K562 (cell line): ENCODE data around the gene DNAL4. TPM values are rescaled to one million over a fixed set of nuclear protein-coding genes. Genes with fewer than 3 reads are reported as not detected.

Source experiments
- ATAC-seq: fragments of 200-7000 bp; cut with Tn5 transposase; 3 replicates; pipeline ENCODE4 v1.9.1; 2020; ENCODE audit warnings: moderate library complexity
- BruUV-seq: library from RNA; stranded (reverse); fragments of 400-500 nt; replicated peaks from 2 replicates; lab custom pipeline; 2021; lab: Mats Ljungman, UMichigan
- CTCF ChIA-PET: fragments of 300-600 bp; formaldehyde crosslinking; extraction: SDS; loops from one replicate; lab custom pipeline; 2021; ENCODE audit warnings: low intra/inter-chr PET ratio; lab: Yijun Ruan, JAX
- POLR2A ChIA-PET: fragments of 300-600, 350-650 bp; sonication (Branson Sonifier 250); formaldehyde crosslinking; extraction: SDS; loops from one replicate; lab custom pipeline; 2021; ENCODE audit warnings: antibody characterized with exemption, inconsistent platforms; lab: Yijun Ruan, JAX
- DNase-seq, 4 experiments: peaks; one replicate each; pipeline versions ENCODE4 v3.0.0 to v3.0.0-alpha.2; 2011 to 2018; ENCODE audit warnings: low spot score in 3 of 4, mixed read lengths in 3 of 4; ENCODE audit errors: extremely low read depth in 1 of 4
- FAIRE-seq: peaks from 2 replicates; lab custom pipeline; 2011; peaks lifted over from hg19 to GRCh38; lab: Jason Lieb, UNC
- H2AFZ ChIP-seq: 2 replicates; pipeline ENCODE4 v1.6.0; 2011; ENCODE audit warnings: low read depth, low read length, control low read depth, inconsistent platforms
- H3K27ac ChIP-seq: fragments of 200-600 bp; 3 replicates; pipeline ENCODE4 v1.8.0; 2011; ENCODE audit warnings: low read depth, mild to moderate bottlenecking, control low read depth, inconsistent platforms, low read length, moderate library complexity, mixed read lengths; ENCODE audit errors: extremely low read depth
- H3K27me3 ChIP-seq, 2 experiments: fragments of 300-600 bp in 1 of 2; 2 replicates in 1 of 2; 3 replicates in 1 of 2; pipeline versions ENCODE4 v1.6.0 to v1.8.0; 2011; ENCODE audit warnings: inconsistent platforms in 2 of 2, low read length in 2 of 2, mild to moderate bottlenecking in 1 of 2, mixed read lengths in 1 of 2, moderate library complexity in 1 of 2; ENCODE audit not compliant: control insufficient read depth in 2 of 2, insufficient read depth in 2 of 2
- H3K36me3 ChIP-seq: fragments of 300-600 bp; 3 replicates; pipeline ENCODE4 v1.8.0; 2011; ENCODE audit warnings: mild to moderate bottlenecking, low read length, inconsistent platforms; ENCODE audit not compliant: control insufficient read depth, insufficient read depth
- H3K4me1 ChIP-seq, 2 experiments: fragments of 200-600 bp in 1 of 2; replicated peaks in 1 of 2; 2 replicates in 1 of 2; 3 replicates in 1 of 2; pipeline versions ENCODE4 v1.5.1 to v1.8.0; 2011; ENCODE audit warnings: inconsistent platforms in 2 of 2, low read length in 2 of 2, mild to moderate bottlenecking in 1 of 2, mixed read lengths in 1 of 2, moderate library complexity in 1 of 2; ENCODE audit not compliant: control insufficient read depth in 2 of 2, insufficient read depth in 2 of 2
- H3K4me2 ChIP-seq: 2 replicates; pipeline ENCODE4 v1.6.1; 2011; ENCODE audit warnings: low read length, control low read depth, inconsistent platforms, mixed read lengths; ENCODE audit not compliant: insufficient read depth
- H3K4me3 ChIP-seq: fragments of 200-600 bp; sonication (generic), shearing (Covaris generic); 2 replicates; pipeline ENCODE4 v1.5.1; 2016; ENCODE audit warnings: control low read depth, inconsistent platforms
- H3K79me2 ChIP-seq: fragments of 200-600 bp; 3 replicates; pipeline ENCODE4 v1.8.0; 2011; ENCODE audit warnings: low read length, inconsistent platforms; ENCODE audit not compliant: control insufficient read depth, insufficient read depth
- H3K9ac ChIP-seq, 2 experiments: 2 replicates each; pipeline versions ENCODE4 v1.6.0 to v1.6.1; 2011; ENCODE audit warnings: low read depth in 2 of 2, low read length in 2 of 2, control low read depth in 1 of 2, inconsistent platforms in 1 of 2, mild to moderate bottlenecking in 1 of 2, mixed read lengths in 1 of 2; ENCODE audit not compliant: insufficient read depth in 1 of 2
- H3K9me1 ChIP-seq: one replicate; pipeline ENCODE4 v1.6.0; 2011; ENCODE audit warnings: inconsistent platforms, mild to moderate bottlenecking, low read length, moderate library complexity; ENCODE audit not compliant: control insufficient read depth, insufficient read depth
- H3K9me3 ChIP-seq: replicated peaks from 2 replicates; pipeline ENCODE4 v1.5.1; 2011; ENCODE audit warnings: low read depth, low read length, inconsistent platforms; ENCODE audit not compliant: control insufficient read depth, insufficient read depth
- H4K20me1 ChIP-seq: replicated peaks from 2 replicates; pipeline ENCODE4 v1.6.1; 2011; ENCODE audit warnings: low read length, inconsistent platforms, mixed read lengths; ENCODE audit not compliant: control insufficient read depth, insufficient read depth
- KLF6 ChIP-seq: fragments of 250-450 bp; sonication (Bioruptor Pico); IDR thresholded peaks from 2 replicates; pipeline ENCODE4 v1.4.0; 2020; ENCODE audit warnings: mild to moderate bottlenecking, moderate library complexity, borderline replicate concordance
- WGBS: fragments of 100-300 bp; shearing (Covaris generic); methylation state at CpG from one replicate; pipeline ENCODE4 v1.1.6; 2016; ENCODE audit warnings: low coverage, mixed read lengths; ENCODE audit not compliant: insufficient coverage; ENCODE audit errors: missing lambda C conversion rate; 5-methylcytosine and 5-hydroxymethylcytosine counted together
- in situ Hi-C: fragments of 300-500 bp; cut with MboI; formaldehyde crosslinking; loops from 4 replicates; pipeline ENCODE4 v1.15.0; 2018; ENCODE audit warnings: inconsistent platforms, mixed read lengths
- intact Hi-C: fragments of 100-400 bp; cut with micrococcal nuclease; formaldehyde crosslinking; loops from 2 replicates; pipeline ENCODE4 v1.14.2; 2022
- polyA plus RNA-seq, 8 experiments: library from polyadenylated mRNA; depleted of rRNA in 4 of 8; stranded (reverse) in 5 of 8; unstranded in 3 of 8; fragments of >200 nt; fragmentation: Nextera tagmentation in 2 of 8; fragmentation: Illumina TruSeq in 1 of 8; extraction: Ambion mirVana in 2 of 8; extraction: Trizol in 1 of 8; gene quantifications; 2 replicates each; pipeline versions ENCODE4 v1.2.1 to v1.2.3, GENCODE V29; 2011 to 2014; ENCODE audit warnings: inconsistent platforms in 1 of 8, missing spikeins in 1 of 8
- total RNA-seq, 7 experiments: library from RNA; depleted of rRNA in 6 of 7; stranded (reverse); fragments of >200 nt in 6 of 7; fragmentation: Illumina TruSeq in 2 of 7; extraction: Trizol in 2 of 7; gene quantifications; 2 replicates each; pipeline versions ENCODE4 v1.2.1 to v1.2.3, GENCODE V29; 2011 to 2021; ENCODE audit warnings: low replicate concordance in 1 of 7
- TF ChIP-seq, protein P1 (sequence below): fragments of 250-450 bp; sonication (Bioruptor Pico); IDR thresholded peaks from 2 replicates; pipeline ENCODE4 v1.4.0; 2020; ENCODE audit warnings: mild to moderate bottlenecking, moderate library complexity, borderline replicate concordance

Gene DNAL4
- total and polyA plus RNA-seq, 9 of the 15 experiments (the other 6 are each of a cell fraction or from before 2014, with no cell fraction given): 0.20 to 9.4 (median 5.2) TPM

DNA sequence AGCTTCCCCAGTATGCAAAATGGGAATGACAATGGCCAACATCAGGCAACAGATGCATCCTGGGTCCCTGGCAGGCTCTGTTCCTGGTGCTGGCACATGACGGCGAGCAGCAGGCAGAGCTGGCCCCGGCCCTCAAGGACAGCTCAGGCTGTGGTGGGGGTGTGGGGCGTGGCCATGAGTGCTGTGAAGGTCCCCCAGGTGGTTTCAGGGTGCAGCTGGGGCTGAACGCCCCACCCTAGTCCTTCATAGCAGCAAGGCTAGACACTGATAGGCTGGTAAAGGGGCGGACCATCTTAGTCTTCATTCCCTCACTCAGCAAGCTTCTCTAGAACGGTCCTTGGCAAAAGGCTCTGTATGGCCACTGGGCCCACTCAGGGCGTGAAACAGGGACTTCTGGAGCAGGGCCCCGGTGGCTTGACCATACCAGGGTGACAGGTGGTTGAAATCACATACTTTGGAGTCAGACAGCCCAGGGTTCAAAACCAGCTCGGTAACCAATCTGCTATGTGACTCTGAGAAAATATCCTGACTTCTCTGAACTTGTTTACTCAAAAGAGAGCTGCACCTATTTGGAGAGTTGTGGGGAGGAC is 34.8 kb upstream of the DNAL4 start:
- H3K9me1 ChIP-seq: no peaks in the 10 kb centered on the region
- intact Hi-C loops: no loop called here
- ChIA-PET CTCF (no interaction called here), POLR2A (interaction anchor here (0.6 to 2.4 kb wide), 3 partner anchors 9 to 1895 kb away, joined by 4 to 10 read pairs (median 5); no protein-coding TSS in a partner anchor)
- 0 out of 2 replicates have a peak, but pooled peaks cover 6% of the 10 kb centered on the region for H4K20me1 ChIP-seq
- no TSS peak for BruUV-seq
- in situ Hi-C loops: no loop called here
- no peaks in the 10 kb centered on the region for H3K36me3 ChIP-seq
- H3K27ac ChIP-seq: no peak overlapping the region
- no peak overlapping the region for H3K4me2 ChIP-seq
- no peaks in the 10 kb centered on the region for H3K9me3 ChIP-seq
- 43% methylated on average over 8 of the region's 10 CpGs for WGBS
- no peaks in the 10 kb centered on the region for H3K79me2 ChIP-seq
- no peak overlapping the region for H3K4me3 ChIP-seq
- ATAC-seq (no peak), FAIRE-seq (no peak), DNase-seq (no peak)
- no peak overlapping the region for H2AFZ ChIP-seq
- peaks cover 0 to 5% of the 10 kb centered on the region in 2 experiments; a peak in 2 of 5 replicates for H3K4me1 ChIP-seq
- no peaks in the 10 kb centered on the region for H3K27me3 ChIP-seq
- no peak for TF ChIP-seq KLF6 (CRISPR knock-in tag)
- TF ChIP-seq, protein P1, sequence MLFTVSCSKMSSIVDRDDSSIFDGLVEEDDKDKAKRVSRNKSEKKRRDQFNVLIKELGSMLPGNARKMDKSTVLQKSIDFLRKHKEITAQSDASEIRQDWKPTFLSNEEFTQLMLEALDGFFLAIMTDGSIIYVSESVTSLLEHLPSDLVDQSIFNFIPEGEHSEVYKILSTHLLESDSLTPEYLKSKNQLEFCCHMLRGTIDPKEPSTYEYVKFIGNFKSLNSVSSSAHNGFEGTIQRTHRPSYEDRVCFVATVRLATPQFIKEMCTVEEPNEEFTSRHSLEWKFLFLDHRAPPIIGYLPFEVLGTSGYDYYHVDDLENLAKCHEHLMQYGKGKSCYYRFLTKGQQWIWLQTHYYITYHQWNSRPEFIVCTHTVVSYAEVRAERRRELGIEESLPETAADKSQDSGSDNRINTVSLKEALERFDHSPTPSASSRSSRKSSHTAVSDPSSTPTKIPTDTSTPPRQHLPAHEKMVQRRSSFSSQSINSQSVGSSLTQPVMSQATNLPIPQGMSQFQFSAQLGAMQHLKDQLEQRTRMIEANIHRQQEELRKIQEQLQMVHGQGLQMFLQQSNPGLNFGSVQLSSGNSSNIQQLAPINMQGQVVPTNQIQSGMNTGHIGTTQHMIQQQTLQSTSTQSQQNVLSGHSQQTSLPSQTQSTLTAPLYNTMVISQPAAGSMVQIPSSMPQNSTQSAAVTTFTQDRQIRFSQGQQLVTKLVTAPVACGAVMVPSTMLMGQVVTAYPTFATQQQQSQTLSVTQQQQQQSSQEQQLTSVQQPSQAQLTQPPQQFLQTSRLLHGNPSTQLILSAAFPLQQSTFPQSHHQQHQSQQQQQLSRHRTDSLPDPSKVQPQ (CRISPR knock-in tag): no peak
- H3K9ac ChIP-seq: no peak overlapping the region
